ENCODE results near the gene NPHS2.

Gene NPHS2

GRCh38 chr1:179575497-179576314 lies at the start of gene NPHS2:
TSS of gene NPHS2 (minus strand) at chr1:179575948. CDS start at chr1:179575864, 84 bp downstream.
- DNase-seq: no peak

- no peak for DNase-seq
Measured at GRCh38 chr1:179612361-179612760, 36.6 kb upstream of the NPHS2 start.

GRCh38 chr1:179601093-179601492 lies 25.3 kb upstream of the NPHS2 start:
- no peak for DNase-seq

GRCh38 chr1:179599623-179600249 lies 24.0 kb upstream of the NPHS2 start:
- no peak for DNase-seq

GRCh38 chr1:179598631-179599030 lies 22.9 kb upstream of the NPHS2 start:
- no peak for DNase-seq

GRCh38 chr1:179591592-179592580 lies 16.1 kb upstream of the NPHS2 start, which contains the start of gene TDRD5:
TSS of gene TDRD5 (plus strand) at chr1:179591832. CDS start at chr1:179592616, 784 bp downstream.
- no peak for DNase-seq

- DNase-seq: no peak
Measured at GRCh38 chr1:179591253-179591591, 15.5 kb upstream of the NPHS2 start.

- no peak for DNase-seq
Measured at GRCh38 chr1:179590671-179591070, 14.9 kb upstream of the NPHS2 start.

- DNase-seq: no peak
Measured at GRCh38 chr1:179589509-179589908, 13.8 kb upstream of the NPHS2 start.

GRCh38 chr1:179588425-179589024 lies 12.8 kb upstream of the NPHS2 start:
- DNase-seq: no peak

- no peak for DNase-seq
Measured at GRCh38 chr1:179587336-179587735, 11.6 kb upstream of the NPHS2 start.

- DNase-seq: no peak
Measured at GRCh38 chr1:179586107-179586823, 10.5 kb upstream of the NPHS2 start.

- no peak for DNase-seq
Measured at GRCh38 chr1:179583771-179584320, 8.1 kb upstream of the NPHS2 start.

GRCh38 chr1:179576509-179576908 lies 761 bp upstream of the NPHS2 start:
- DNase-seq: no peak

- no peak for DNase-seq
Measured at GRCh38 chr1:179558078-179558477, 17.7 kb downstream of the NPHS2 start.

GRCh38 chr1:179554427-179554826 lies 21.3 kb downstream of the NPHS2 start:
- DNase-seq: no peak

- no peak for DNase-seq
Measured at GRCh38 chr1:179550746-179551682, 24.7 kb downstream of the NPHS2 start.

GRCh38 chr1:179549368-179549700 lies 26.4 kb downstream of the NPHS2 start:
- no peak for DNase-seq

- DNase-seq: no peak
Measured at GRCh38 chr1:179548666-179549367, 26.9 kb downstream of the NPHS2 start.

GRCh38 chr1:179547021-179547535 lies 28.7 kb downstream of the NPHS2 start:
- no peak for DNase-seq
